ENCODE results near the gene CPSF3. TPM values are rescaled to one million over a fixed set of nuclear protein-coding genes. Genes with fewer than 3 reads are reported as not detected.

The CPSF3 gene
- total RNA-seq, 1 donor from 2014 or later, result 40.3 TPM

GRCh38 chr2:9463698-9464034 is 40.2 kb downstream of the CPSF3 start:
- H3K9me3 Mint-ChIP-seq (ENCODE audit: unreplicated experiment), result no peaks in the 10 kb centered on the region
- Histone ChIP-seq H3K9me3 (ENCODE audit: insufficient read depth, low read depth, low read length) (no peaks in the 10 kb centered on the region), H3K79me2 (ENCODE audit: insufficient read depth, low read length) (no peaks in the 10 kb centered on the region), H3K27me3 (ENCODE audit: insufficient read depth, low read length) (no peaks in the 10 kb centered on the region), H3K4me1 (ENCODE audit: insufficient read depth, low read length) (peaks cover 8% of the 10 kb centered on the region), H4K20me1 (ENCODE audit: insufficient read depth, low read length) (no peaks in the 10 kb centered on the region), H2AFZ (ENCODE audit: low read depth, low read length) (no peak overlapping the region), H3K27ac (ENCODE audit: low read depth, low read length) (no peak overlapping the region), H3K36me3 (ENCODE audit: insufficient read depth, low read length) (peaks cover 15% of the 10 kb centered on the region), H3K4me2 (ENCODE audit: low read length) (no peak overlapping the region), H3K9ac (ENCODE audit: low read length) (no peak overlapping the region), H3K4me3 (ENCODE audit: insufficient read depth, low read depth, low read length) (no peak overlapping the region)
- no peak overlapping the region for H3K27ac Mint-ChIP-seq (ENCODE audit: unreplicated experiment)
- no peak for FAIRE-seq
- H3K36me3 Mint-ChIP-seq (ENCODE audit: low read depth, unreplicated experiment), result no peaks in the 10 kb centered on the region
- no peaks in the 10 kb centered on the region for H3K27me3 Mint-ChIP-seq (ENCODE audit: low read depth, unreplicated experiment)
- DNase-seq (ENCODE audit: low read depth), result peak; percentile 50
- no peak overlapping the region for H3K4me3 Mint-ChIP-seq (ENCODE audit: unreplicated experiment)
- H3K4me1 Mint-ChIP-seq (ENCODE audit: low read depth, unreplicated experiment), result peaks cover 10% of the 10 kb centered on the region
- TF ChIP-seq CTCF (IDR thresholded peaks at IDR 0.05; ENCODE audit: insufficient read depth, low read depth, low read length), result no peak

GRCh38 chr2:9465170-9465569 is 41.7 kb downstream of the CPSF3 start:
- Mint-ChIP-seq H3K4me3 (ENCODE audit: unreplicated experiment) (no peak overlapping the region), H3K9me3 (ENCODE audit: unreplicated experiment) (no peaks in the 10 kb centered on the region), H3K27ac (ENCODE audit: unreplicated experiment) (no peak overlapping the region), H3K4me1 (ENCODE audit: low read depth, unreplicated experiment) (peaks cover 10% of the 10 kb centered on the region), H3K36me3 (ENCODE audit: low read depth, unreplicated experiment) (peaks cover 5% of the 10 kb centered on the region), H3K27me3 (ENCODE audit: low read depth, unreplicated experiment) (no peaks in the 10 kb centered on the region)
- Histone ChIP-seq H4K20me1 (ENCODE audit: insufficient read depth, low read length) (no peaks in the 10 kb centered on the region), H3K4me1 (ENCODE audit: insufficient read depth, low read length) (peaks cover 8% of the 10 kb centered on the region), H3K4me2 (ENCODE audit: low read length) (no peak overlapping the region), H3K36me3 (ENCODE audit: insufficient read depth, low read length) (peaks cover 15% of the 10 kb centered on the region), H3K9me3 (ENCODE audit: insufficient read depth, low read depth, low read length) (no peaks in the 10 kb centered on the region), H3K9ac (ENCODE audit: low read length) (no peak overlapping the region), H2AFZ (ENCODE audit: low read depth, low read length) (no peak overlapping the region), H3K27ac (ENCODE audit: low read depth, low read length) (no peak overlapping the region), H3K4me3 (ENCODE audit: insufficient read depth, low read depth, low read length) (no peak overlapping the region), H3K79me2 (ENCODE audit: insufficient read depth, low read length) (no peaks in the 10 kb centered on the region), H3K27me3 (ENCODE audit: insufficient read depth, low read length) (no peaks in the 10 kb centered on the region)
- TF ChIP-seq CTCF (IDR thresholded peaks at IDR 0.05; ENCODE audit: insufficient read depth, low read depth, low read length) (no peak), EZH2 (IDR thresholded peaks at IDR 0.05; ENCODE audit: insufficient read depth, low read length) (no peak)
- DNase-seq (ENCODE audit: low read depth) (no peak), FAIRE-seq (no peak)

GRCh38 chr2:9466147-9466683 is 42.8 kb downstream of the CPSF3 start:
- no peak for TF ChIP-seq EZH2 (IDR thresholded peaks at IDR 0.05; ENCODE audit: insufficient read depth, low read length)
- TF ChIP-seq CTCF (IDR thresholded peaks at IDR 0.05; ENCODE audit: insufficient read depth, low read depth, low read length), result no peak
- H3K36me3 ChIP-seq (ENCODE audit: insufficient read depth, low read length), result peaks cover 8% of the 10 kb centered on the region

More at GRCh38 chr2:9466147-9466683, 42.8 kb downstream of the CPSF3 start:
- Mint-ChIP-seq H3K36me3 (ENCODE audit: low read depth, unreplicated experiment) (peaks cover 6% of the 10 kb centered on the region), H3K4me3 (ENCODE audit: unreplicated experiment) (no peak overlapping the region), H3K4me1 (ENCODE audit: low read depth, unreplicated experiment) (peaks cover 10% of the 10 kb centered on the region), H3K27ac (ENCODE audit: unreplicated experiment) (no peak overlapping the region), H3K27me3 (ENCODE audit: low read depth, unreplicated experiment) (no peaks in the 10 kb centered on the region), H3K9me3 (ENCODE audit: unreplicated experiment) (no peaks in the 10 kb centered on the region)
- Histone ChIP-seq H3K9ac (ENCODE audit: low read length) (no peak overlapping the region), H4K20me1 (ENCODE audit: insufficient read depth, low read length) (no peaks in the 10 kb centered on the region), H3K4me3 (ENCODE audit: insufficient read depth, low read depth, low read length) (no peak overlapping the region), H3K9me3 (ENCODE audit: insufficient read depth, low read depth, low read length) (no peaks in the 10 kb centered on the region), H3K27ac (ENCODE audit: low read depth, low read length) (no peak overlapping the region), H3K27me3 (ENCODE audit: insufficient read depth, low read length) (no peaks in the 10 kb centered on the region), H3K4me1 (ENCODE audit: insufficient read depth, low read length) (peaks cover 8% of the 10 kb centered on the region), H2AFZ (ENCODE audit: low read depth, low read length) (no peak overlapping the region), H3K79me2 (ENCODE audit: insufficient read depth, low read length) (no peaks in the 10 kb centered on the region), H3K4me2 (ENCODE audit: low read length) (no peak overlapping the region)
- DNase-seq (ENCODE audit: low read depth), result no peak
- no peak for FAIRE-seq

Measured in astrocyte (in vitro differentiated cells and primary cell).